ENCODE measurements around the gene EPAS1. TPM values are rescaled to one million over a fixed set of nuclear protein-coding genes. Genes with fewer than 3 reads are reported as not detected.

Gene EPAS1
- total RNA-seq, 1 experiment from 2014 or later: 43.2 TPM

DNA sequence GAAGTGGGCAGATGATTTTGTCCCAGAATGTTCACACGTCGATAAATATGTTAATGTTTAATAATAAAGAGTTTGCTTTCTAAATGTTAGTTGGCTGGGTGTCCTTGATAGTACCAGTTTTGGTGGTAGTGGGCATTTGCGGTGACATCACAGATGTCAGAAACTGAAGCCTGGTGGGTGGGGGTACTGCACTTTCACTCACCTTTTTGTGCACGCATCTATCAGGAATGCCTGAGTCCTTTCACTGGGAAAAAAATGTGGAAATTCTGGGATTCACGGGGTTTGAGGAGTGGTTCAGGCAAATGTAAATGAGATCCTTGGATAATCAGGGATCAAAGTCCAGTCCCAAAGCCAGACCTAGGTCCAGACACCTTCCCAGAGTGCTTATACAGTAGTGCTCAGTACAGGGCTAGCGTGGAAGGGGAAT is 3.2 kb downstream of the EPAS1 start:
- H3K9ac ChIP-seq (ENCODE audit: low read length): peak overlapping the region; percentile 84
- no peaks in the 10 kb centered on the region for H3K9me2 ChIP-seq (replicated peaks; ENCODE audit: low read length)
- 0 out of 2 replicates have a peak, but pooled peaks cover 5% of the 10 kb centered on the region for H3K36me3 ChIP-seq (ENCODE audit: low read depth, low read length)
- TF ChIP-seq, protein P1, sequence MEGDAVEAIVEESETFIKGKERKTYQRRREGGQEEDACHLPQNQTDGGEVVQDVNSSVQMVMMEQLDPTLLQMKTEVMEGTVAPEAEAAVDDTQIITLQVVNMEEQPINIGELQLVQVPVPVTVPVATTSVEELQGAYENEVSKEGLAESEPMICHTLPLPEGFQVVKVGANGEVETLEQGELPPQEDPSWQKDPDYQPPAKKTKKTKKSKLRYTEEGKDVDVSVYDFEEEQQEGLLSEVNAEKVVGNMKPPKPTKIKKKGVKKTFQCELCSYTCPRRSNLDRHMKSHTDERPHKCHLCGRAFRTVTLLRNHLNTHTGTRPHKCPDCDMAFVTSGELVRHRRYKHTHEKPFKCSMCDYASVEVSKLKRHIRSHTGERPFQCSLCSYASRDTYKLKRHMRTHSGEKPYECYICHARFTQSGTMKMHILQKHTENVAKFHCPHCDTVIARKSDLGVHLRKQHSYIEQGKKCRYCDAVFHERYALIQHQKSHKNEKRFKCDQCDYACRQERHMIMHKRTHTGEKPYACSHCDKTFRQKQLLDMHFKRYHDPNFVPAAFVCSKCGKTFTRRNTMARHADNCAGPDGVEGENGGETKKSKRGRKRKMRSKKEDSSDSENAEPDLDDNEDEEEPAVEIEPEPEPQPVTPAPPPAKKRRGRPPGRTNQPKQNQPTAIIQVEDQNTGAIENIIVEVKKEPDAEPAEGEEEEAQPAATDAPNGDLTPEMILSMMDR (conservative IDR thresholded peaks at IDR 0.05; ENCODE audit: low read depth, low read length): no peak
- no peak for TF ChIP-seq EZH2 (IDR thresholded peaks at IDR 0.05; ENCODE audit: low read length, unreplicated experiment)
- no peak for TF ChIP-seq EZH2phosphoT487 (IDR thresholded peaks at IDR 0.05; ENCODE audit: borderline replicate concordance, low read length)
- intact Hi-C loops (cut with micrococcal nuclease): no loop called here
- ChIA-PET POLR2A (ENCODE audit: unreplicated experiment) (interaction anchor here (0.6 kb wide), 1 partner anchor 258 kb away, joined by 3 read pairs; no protein-coding TSS in a partner anchor), CTCF (interaction anchor here (0.5 kb wide), 1 partner anchor 177 kb away, joined by 4 read pairs; no protein-coding TSS in a partner anchor)
- no peaks in the 10 kb centered on the region for H3K9me3 ChIP-seq (ENCODE audit: low read length)
- no peak for DNase-seq
- H3K79me2 ChIP-seq (ENCODE audit: low read length): peaks cover 76% of the 10 kb centered on the region
- H3K27ac ChIP-seq (ENCODE audit: low read length): peak overlapping the region; percentile 72; the same call in 1 of the 2 replicates
- BruUV-seq (replicated peaks): no TSS peak
- peak overlapping the region; percentile 98 for H3K4me3 ChIP-seq (ENCODE audit: low read length)
- peak overlapping the region; percentile 83 for H3K4me2 ChIP-seq (ENCODE audit: low read length)
- H3F3A ChIP-seq (ENCODE audit: low read length, unreplicated experiment): no peaks in the 10 kb centered on the region
- no peaks in the 10 kb centered on the region for H3K27me3 ChIP-seq (ENCODE audit: low read length)
- no peak overlapping the region for H2AFZ ChIP-seq (ENCODE audit: low read length)
- ATAC-seq: no peak
- H4K20me1 ChIP-seq (ENCODE audit: low read length): peaks cover 17% of the 10 kb centered on the region
- H3K4me1 ChIP-seq (ENCODE audit: insufficient read depth, low read length): peaks cover 34% of the 10 kb centered on the region

DNA sequence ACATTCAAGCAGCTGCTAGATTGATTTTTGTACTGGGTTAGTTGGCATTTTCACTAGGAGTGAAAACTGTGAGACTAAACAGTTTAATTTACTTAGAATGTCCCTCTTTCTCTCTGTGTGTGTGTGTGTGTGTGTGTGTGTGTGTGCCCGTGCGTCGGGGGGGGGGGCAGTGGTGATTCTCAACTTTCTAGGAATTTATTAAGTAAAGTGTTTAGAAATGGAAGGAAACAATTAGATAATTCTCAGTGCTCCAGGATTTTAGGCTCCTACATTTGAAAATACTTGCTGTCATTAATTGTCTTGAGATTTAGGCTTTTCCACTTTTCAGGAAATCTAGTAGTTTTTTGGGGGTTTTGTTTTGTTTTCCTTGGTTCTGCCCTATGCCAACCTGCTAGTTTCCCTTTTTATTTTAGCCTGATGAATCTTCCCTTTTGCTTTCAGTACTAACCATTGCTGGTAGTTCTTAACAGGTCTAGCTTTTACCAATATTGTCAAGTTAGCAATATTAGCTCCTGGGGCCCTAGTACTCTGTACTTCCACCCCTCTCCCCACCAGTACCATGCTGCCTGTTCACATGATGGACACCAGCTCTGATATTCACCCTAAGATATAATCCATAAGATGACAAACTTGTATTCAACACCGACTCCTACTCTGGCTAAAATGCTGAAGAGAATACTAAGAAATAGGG is 4.9 kb downstream of the EPAS1 start:
- ATAC-seq (no peak), DNase-seq (no peak)
- H3F3A ChIP-seq (ENCODE audit: low read length, unreplicated experiment): peaks cover 6% of the 10 kb centered on the region
- no peaks in the 10 kb centered on the region for H3K9me2 ChIP-seq (replicated peaks; ENCODE audit: low read length)
- ChIA-PET POLR2A (ENCODE audit: unreplicated experiment) (interaction anchor here (0.7 kb wide), 1 partner anchor 197 kb away, joined by 4 read pairs; no protein-coding TSS in a partner anchor), CTCF (interaction anchor here (0.7 kb wide), 1 partner anchor 105 kb away, joined by 6 read pairs; no protein-coding TSS in a partner anchor)
- H3K79me2 ChIP-seq (ENCODE audit: low read length): peaks cover 90% of the 10 kb centered on the region
- intact Hi-C loops (cut with micrococcal nuclease): no loop called here
- H3K4me3 ChIP-seq (ENCODE audit: low read length): no peak overlapping the region
- 0 out of 2 replicates have a peak, but pooled peaks cover 5% of the 10 kb centered on the region for H3K36me3 ChIP-seq (ENCODE audit: low read depth, low read length)
- H4K20me1 ChIP-seq (ENCODE audit: low read length): peaks cover 17% of the 10 kb centered on the region
- no peak overlapping the region for H2AFZ ChIP-seq (ENCODE audit: low read length)
- no peaks in the 10 kb centered on the region for H3K9me3 ChIP-seq (ENCODE audit: low read length)
- no peak overlapping the region for H3K27ac ChIP-seq (ENCODE audit: low read length)
- peaks cover 49% of the 10 kb centered on the region for H3K4me1 ChIP-seq (ENCODE audit: insufficient read depth, low read length)
- H3K27me3 ChIP-seq (ENCODE audit: low read length): no peaks in the 10 kb centered on the region
- no peak overlapping the region for H3K4me2 ChIP-seq (ENCODE audit: low read length)
- TF ChIP-seq EZH2 (IDR thresholded peaks at IDR 0.05; ENCODE audit: low read length, unreplicated experiment) (no peak), EZH2phosphoT487 (IDR thresholded peaks at IDR 0.05; ENCODE audit: borderline replicate concordance, low read length) (no peak)
- TF ChIP-seq, protein P1 (conservative IDR thresholded peaks at IDR 0.05; ENCODE audit: low read depth, low read length): no peak
- BruUV-seq (replicated peaks): no TSS peak
- H3K9ac ChIP-seq (ENCODE audit: low read length): no peak overlapping the region

DNA sequence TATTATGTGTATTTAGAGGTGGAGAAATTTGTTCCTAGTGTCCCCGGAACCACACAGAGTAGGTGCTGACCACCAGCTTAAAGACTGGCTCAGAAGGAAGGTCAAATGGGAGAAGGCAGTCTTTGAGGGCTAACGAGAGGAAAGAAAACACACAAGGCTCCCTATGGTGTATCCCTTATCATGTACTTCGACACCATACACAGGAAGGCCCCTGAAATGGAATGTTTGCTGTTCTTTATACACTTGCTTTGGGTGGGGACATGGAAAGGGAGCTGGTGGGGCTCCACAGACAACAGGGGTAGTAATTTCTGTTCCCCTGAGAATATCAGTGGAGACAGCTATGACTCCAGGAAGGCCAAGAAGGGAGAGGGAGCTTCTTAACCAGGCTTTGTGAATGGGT is 6.0 kb downstream of the EPAS1 start:
- H3K4me1 ChIP-seq (ENCODE audit: insufficient read depth, low read length): peaks cover 60% of the 10 kb centered on the region
- TF ChIP-seq EZH2 (IDR thresholded peaks at IDR 0.05; ENCODE audit: low read length, unreplicated experiment) (no peak), EZH2phosphoT487 (IDR thresholded peaks at IDR 0.05; ENCODE audit: borderline replicate concordance, low read length) (no peak)
- TF ChIP-seq, protein P1 (conservative IDR thresholded peaks at IDR 0.05; ENCODE audit: low read depth, low read length): no peak
- peaks cover 6% of the 10 kb centered on the region for H3F3A ChIP-seq (ENCODE audit: low read length, unreplicated experiment)
- H3K9me3 ChIP-seq (ENCODE audit: low read length): no peaks in the 10 kb centered on the region
- H3K27me3 ChIP-seq (ENCODE audit: low read length): no peaks in the 10 kb centered on the region
- ATAC-seq (no peak), DNase-seq (no peak)
- no TSS peak for BruUV-seq (replicated peaks)
- ChIA-PET CTCF (interaction anchor here (0.7 kb wide), 1 partner anchor 104 kb away, joined by 6 read pairs; no protein-coding TSS in a partner anchor), POLR2A (ENCODE audit: unreplicated experiment) (interaction anchor here (0.6 kb wide), 1 partner anchor 110 kb away, joined by 16 read pairs; no protein-coding TSS in a partner anchor)
- H3K27ac ChIP-seq (ENCODE audit: low read length): peak overlapping the region; percentile 46
- H3K79me2 ChIP-seq (ENCODE audit: low read length): peaks cover 94% of the 10 kb centered on the region
- H3K4me3 ChIP-seq (ENCODE audit: low read length): no peak overlapping the region
- H3K4me2 ChIP-seq (ENCODE audit: low read length): peak overlapping the region; percentile 36
- peaks cover 17% of the 10 kb centered on the region for H4K20me1 ChIP-seq (ENCODE audit: low read length)
- H2AFZ ChIP-seq (ENCODE audit: low read length): no peak overlapping the region
- H3K36me3 ChIP-seq (ENCODE audit: low read depth, low read length): 0 out of 2 replicates have a peak, but pooled peaks cover 5% of the 10 kb centered on the region
- H3K9ac ChIP-seq (ENCODE audit: low read length): no peak overlapping the region
- H3K9me2 ChIP-seq (replicated peaks; ENCODE audit: low read length): no peaks in the 10 kb centered on the region
- intact Hi-C loops (cut with micrococcal nuclease): no loop called here
